AG04450 (cell line): Measurements from ENCODE around the gene FILIP1. TPM values are rescaled to one million over a fixed set of nuclear protein-coding genes. Genes with fewer than 3 reads are reported as not detected.

Source experiments
- CTCF ChIA-PET: fragments of 300-600, 350-600 bp; formaldehyde crosslinking; extraction: SDS; loops from one replicate; lab custom pipeline; 2022; ENCODE audit warnings: antibody characterized with exemption, inconsistent platforms; lab: Charles Lee
- POLR2A ChIA-PET: fragments of 350-600 bp; formaldehyde crosslinking; extraction: SDS; loops from one replicate; lab custom pipeline; 2021; ENCODE audit warnings: antibody characterized with exemption, inconsistent platforms; lab: Yijun Ruan, JAX
- DNase-seq: peaks from one replicate; pipeline ENCODE4 v3.0.0-alpha.2; 2011; ENCODE audit warnings: low read depth, low spot score
- H3K27ac ChIP-seq: one replicate; pipeline ENCODE4 v1.5.1; 2012; ENCODE audit warnings: low read depth, low read length, control low read depth
- H3K27me3 ChIP-seq: one replicate; pipeline ENCODE4 v1.6.0; 2012; ENCODE audit warnings: low read length; ENCODE audit not compliant: control insufficient read depth, insufficient read depth
- H3K4me3 ChIP-seq: 2 replicates; pipeline ENCODE4 v1.5.1; 2011; ENCODE audit warnings: mild to moderate bottlenecking, low read depth, low read length, control low read depth
- H3K9me3 ChIP-seq: 2 replicates; pipeline ENCODE4 v1.5.1; 2012; ENCODE audit warnings: low read length; ENCODE audit not compliant: control insufficient read depth, insufficient read depth
- CTCF ChIP-seq: IDR thresholded peaks from 2 replicates; pipeline ENCODE4 v1.5.1; 2011; ENCODE audit warnings: low read depth, low read length, control low read depth, inconsistent platforms
- polyA plus RNA-seq: library from polyadenylated mRNA; depleted of rRNA; stranded (reverse); fragments of >200 nt; gene quantifications from 2 replicates; pipeline ENCODE4 v1.2.3, GENCODE V29; 2011

FILIP1 gene
- polyA plus RNA-seq, 1 experiment: 0.12 TPM

DNA sequence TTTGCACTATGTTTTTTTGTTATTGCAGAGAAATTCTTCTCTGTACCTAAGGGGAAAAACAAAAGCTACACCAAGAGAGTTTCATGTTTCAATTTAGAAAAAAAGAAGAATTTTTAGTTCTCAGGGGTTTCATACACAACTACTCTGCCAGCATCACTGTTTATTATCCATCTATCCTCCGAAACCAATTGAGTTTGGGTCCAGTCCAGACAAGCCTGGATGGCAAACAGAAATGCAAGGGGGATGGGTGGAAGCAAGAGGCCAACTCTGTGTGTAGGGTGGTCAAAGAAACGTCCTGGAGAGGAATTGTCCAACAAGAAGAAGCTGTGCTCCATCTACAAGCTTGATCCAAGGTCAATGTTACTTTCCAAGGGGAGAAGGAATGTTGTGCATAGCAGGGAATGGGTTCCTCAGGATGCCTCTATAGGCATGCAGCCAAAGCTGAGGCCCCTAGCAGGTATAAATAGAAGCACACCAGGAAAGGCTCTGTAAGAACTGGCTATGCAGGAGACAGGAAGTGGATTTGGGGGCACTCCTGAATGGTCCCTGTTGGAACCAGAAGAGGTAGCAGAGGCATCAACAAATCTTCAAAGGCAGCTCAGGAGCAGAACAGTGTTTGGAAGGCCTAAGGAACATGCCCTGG is 64.4 kb downstream of the FILIP1 start:
- H3K4me3 ChIP-seq: no peak overlapping the region
- H3K27ac ChIP-seq: no peak overlapping the region
- ChIA-PET CTCF (no interaction called here), POLR2A (no interaction called here)
- no peak for DNase-seq
- no peaks in the 10 kb centered on the region for H3K9me3 ChIP-seq
- H3K27me3 ChIP-seq: no peaks in the 10 kb centered on the region
- no peak for TF ChIP-seq CTCF

GRCh38 chr6:75428204-75428603 is 65.4 kb downstream of the FILIP1 start:
- no peak for TF ChIP-seq CTCF
- Histone ChIP-seq H3K27me3 (no peaks in the 10 kb centered on the region), H3K9me3 (no peaks in the 10 kb centered on the region), H3K27ac (no peak overlapping the region), H3K4me3 (no peak overlapping the region)
- no peak for DNase-seq
- ChIA-PET POLR2A (no interaction called here), CTCF (no interaction called here)

DNA sequence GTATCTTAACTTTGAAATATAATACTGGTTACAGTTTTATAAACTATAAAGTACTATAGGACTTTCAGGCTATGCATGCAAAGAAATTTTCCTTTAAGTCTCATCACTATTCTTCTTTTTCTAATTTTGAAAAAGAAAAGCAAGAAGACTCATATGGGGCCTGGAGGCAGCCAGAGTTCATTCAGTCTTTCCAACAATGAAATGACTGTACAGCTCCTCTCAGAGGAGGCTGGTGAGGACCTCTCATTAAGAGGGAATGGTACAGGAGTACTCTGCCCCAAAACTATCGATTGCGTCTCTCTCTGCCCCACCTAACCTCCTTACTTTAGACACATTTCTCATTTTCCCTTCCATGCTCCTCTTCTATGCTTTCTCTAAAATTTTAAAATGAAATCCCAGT is 66.3 kb downstream of the FILIP1 start:
- DNase-seq: no peak
- no peak overlapping the region for H3K27ac ChIP-seq
- ChIA-PET POLR2A (no interaction called here), CTCF (no interaction called here)
- TF ChIP-seq CTCF: no peak
- H3K4me3 ChIP-seq: no peak overlapping the region
- no peaks in the 10 kb centered on the region for H3K27me3 ChIP-seq
- H3K9me3 ChIP-seq: no peaks in the 10 kb centered on the region

DNA sequence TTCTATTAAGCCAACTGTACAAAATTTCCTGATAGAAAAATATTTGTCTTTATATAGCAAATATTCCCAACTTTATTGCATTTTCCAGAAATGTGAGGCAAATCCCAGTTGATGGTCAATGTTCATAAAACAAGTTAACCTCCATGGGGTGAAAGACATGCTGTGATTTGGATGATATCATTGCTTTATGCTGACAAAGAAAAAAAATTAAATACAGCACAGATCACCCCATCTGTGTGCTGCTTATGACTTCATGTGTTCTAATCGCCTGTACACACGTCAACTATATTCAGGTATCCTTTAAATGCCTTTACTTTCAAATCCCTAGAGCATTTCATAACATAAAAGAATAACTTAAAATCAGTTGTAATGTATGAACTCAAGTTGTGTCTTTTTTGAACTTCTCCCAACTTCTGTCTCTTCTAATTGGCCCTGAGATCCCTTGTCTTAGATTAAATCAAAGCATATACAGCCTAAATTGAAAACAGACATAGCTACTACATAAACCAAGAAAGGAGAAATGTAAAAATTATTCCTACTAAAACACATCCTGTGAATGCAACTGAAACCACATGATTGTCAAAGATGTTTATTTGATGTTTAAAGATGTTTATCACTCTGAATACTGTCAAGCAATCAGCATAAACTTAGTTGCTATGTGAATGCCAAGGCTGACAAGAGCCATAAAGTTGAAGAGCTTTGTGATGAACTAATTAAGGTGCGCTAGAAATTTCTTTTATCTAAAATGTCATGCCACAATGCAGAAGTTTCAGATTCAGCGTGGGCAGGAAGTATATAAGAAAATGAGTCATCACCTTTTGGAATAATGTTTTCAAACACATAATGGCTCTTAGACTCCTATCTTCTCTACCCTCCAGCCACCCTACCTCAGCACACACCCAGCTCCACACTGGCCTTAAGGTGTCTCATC is 68.7 kb downstream of the FILIP1 start:
- no peak overlapping the region for H3K27ac ChIP-seq
- no peak for TF ChIP-seq CTCF
- H3K9me3 ChIP-seq: no peaks in the 10 kb centered on the region
- H3K4me3 ChIP-seq: no peak overlapping the region
- DNase-seq: no peak
- POLR2A ChIA-PET: no interaction called here
- H3K27me3 ChIP-seq: no peaks in the 10 kb centered on the region
- CTCF ChIA-PET: interaction anchor here (0.6 kb wide), 1 partner anchor 70 kb away, joined by 7 read pairs; no protein-coding TSS in a partner anchor

- POLR2A ChIA-PET: no interaction called here
- Histone ChIP-seq H3K27ac (no peak overlapping the region), H3K4me3 (no peak overlapping the region), H3K9me3 (no peaks in the 10 kb centered on the region), H3K27me3 (no peaks in the 10 kb centered on the region)
- CTCF ChIA-PET: no interaction called here
- no peak for TF ChIP-seq CTCF
- DNase-seq: no peak
Measured at GRCh38 chr6:75423386-75423785, 70.2 kb downstream of the FILIP1 start.
